GM12874 (cell line): ENCODE measurements around the gene ZFHX2.

Source experiments
- TF ChIP-seq, protein P1 (sequence below): IDR thresholded peaks from 2 replicates; pipeline ENCODE4 v1.5.1; 2011; ENCODE audit warnings: low read depth, mild to moderate bottlenecking, control low read depth, low read length, moderate library complexity; ENCODE audit not compliant: insufficient read depth

Gene ZFHX2

DNA sequence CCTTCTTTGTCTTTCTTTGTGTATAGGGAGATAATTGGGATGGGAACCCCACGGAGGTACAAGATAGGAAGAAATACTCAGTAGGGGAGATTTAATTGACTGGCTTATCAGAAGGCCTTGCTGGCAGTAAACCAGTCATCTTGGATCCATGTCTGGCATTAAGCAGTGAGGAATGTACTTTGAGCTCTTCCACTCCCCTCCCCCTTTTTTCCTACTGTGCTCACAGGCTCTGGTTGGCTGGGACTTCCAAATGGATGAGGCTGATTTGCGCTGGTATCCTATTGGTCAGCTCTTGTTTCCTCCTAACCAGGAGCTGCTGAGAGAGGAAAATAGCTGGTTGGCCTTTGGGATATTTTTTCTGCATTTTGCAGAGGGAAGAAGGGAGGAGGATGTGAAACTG is 57.3 kb downstream of the ZFHX2 start:
- TF ChIP-seq, protein P1, sequence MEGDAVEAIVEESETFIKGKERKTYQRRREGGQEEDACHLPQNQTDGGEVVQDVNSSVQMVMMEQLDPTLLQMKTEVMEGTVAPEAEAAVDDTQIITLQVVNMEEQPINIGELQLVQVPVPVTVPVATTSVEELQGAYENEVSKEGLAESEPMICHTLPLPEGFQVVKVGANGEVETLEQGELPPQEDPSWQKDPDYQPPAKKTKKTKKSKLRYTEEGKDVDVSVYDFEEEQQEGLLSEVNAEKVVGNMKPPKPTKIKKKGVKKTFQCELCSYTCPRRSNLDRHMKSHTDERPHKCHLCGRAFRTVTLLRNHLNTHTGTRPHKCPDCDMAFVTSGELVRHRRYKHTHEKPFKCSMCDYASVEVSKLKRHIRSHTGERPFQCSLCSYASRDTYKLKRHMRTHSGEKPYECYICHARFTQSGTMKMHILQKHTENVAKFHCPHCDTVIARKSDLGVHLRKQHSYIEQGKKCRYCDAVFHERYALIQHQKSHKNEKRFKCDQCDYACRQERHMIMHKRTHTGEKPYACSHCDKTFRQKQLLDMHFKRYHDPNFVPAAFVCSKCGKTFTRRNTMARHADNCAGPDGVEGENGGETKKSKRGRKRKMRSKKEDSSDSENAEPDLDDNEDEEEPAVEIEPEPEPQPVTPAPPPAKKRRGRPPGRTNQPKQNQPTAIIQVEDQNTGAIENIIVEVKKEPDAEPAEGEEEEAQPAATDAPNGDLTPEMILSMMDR, result no peak

DNA sequence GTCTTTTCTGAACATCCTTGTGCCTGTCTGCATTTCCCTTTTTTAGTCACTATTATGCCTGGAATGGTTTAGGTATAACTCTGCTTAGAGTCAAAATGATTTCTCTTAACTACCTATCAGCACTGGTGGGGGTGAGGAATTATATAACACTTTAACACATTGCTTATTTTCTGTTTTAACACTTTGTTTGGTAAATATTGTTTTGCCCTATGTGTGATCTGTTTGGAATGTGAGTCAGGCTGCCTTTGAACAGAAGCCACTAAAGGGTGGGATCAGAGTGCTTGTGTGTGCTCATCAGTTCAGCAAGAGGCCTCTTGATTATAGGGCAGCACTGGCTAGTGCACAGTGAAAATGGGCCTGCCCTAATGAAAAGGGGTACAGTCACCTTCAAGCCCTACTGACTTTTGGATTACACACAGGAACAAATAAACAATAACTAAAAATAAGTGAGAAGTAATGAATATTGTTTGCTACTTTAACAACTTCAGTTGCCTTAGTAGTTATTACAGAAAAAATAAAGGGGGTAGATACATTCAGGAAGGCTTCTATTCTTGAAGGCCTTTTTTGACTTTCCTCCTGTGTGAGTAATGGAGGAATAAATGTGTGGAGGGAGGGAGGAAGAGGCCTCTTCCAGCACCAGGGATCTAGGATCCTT is 58.8 kb downstream of the ZFHX2 start:
- TF ChIP-seq, protein P1, result no peak

DNA sequence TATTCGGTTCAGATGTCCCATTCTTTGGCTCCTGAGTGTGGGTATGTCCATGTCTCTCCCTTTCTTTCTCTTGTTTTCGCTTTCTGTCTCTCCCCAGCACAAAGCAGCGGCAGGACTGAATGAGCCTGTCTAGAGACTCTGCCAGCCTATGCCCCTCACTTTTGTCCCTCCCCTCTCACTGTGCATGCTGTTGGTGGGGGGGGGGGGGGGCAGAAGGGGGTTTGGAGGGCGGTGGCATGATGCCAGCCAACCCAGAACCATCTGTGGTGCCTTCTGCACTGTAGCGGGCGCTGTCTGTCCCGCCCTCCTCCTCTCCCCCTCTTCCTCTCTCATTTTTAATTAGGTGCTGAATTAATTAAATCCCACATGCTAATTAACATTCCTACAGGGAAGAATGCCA is 64.3 kb downstream of the ZFHX2 start:
- TF ChIP-seq, protein P1, result no peak

GRCh38 chr14:23486036-23486435 is 65.5 kb downstream of the ZFHX2 start:
- TF ChIP-seq, protein P1, result no peak

GRCh38 chr14:23485326-23485725 is 66.2 kb downstream of the ZFHX2 start:
- TF ChIP-seq, protein P1, result no peak

- TF ChIP-seq, protein P1, result peak; percentile 61
Observed at GRCh38 chr14:23483236-23483854, 68.2 kb downstream of the ZFHX2 start.

DNA sequence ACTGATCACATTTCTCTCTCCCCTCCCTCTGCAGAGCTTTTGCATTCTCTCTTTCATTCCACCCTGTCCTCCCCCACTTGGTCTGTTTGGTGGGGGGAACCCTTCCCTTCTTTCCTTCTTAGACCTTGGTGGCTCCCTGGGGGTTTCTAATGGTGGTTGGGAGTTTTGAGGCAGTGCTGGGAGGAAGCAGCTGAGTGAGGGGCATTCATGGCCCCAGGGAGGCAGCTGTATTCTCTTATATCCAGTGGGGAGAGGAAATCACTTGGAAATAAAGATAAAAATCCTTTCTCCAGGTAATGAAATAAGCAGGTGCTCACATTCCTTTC is 68.8 kb downstream of the ZFHX2 start:
- TF ChIP-seq, protein P1, result no peak
